GM21529 (cell line): ENCODE results near the gene ANTXR1.

ENCODE experiments used
- ATAC-seq: cut with Tn5 transposase; IDR thresholded peaks from one replicate; pipeline ENCODE4 v1.9.1; 2021; ENCODE audit not compliant: unreplicated experiment

Gene ANTXR1

DNA sequence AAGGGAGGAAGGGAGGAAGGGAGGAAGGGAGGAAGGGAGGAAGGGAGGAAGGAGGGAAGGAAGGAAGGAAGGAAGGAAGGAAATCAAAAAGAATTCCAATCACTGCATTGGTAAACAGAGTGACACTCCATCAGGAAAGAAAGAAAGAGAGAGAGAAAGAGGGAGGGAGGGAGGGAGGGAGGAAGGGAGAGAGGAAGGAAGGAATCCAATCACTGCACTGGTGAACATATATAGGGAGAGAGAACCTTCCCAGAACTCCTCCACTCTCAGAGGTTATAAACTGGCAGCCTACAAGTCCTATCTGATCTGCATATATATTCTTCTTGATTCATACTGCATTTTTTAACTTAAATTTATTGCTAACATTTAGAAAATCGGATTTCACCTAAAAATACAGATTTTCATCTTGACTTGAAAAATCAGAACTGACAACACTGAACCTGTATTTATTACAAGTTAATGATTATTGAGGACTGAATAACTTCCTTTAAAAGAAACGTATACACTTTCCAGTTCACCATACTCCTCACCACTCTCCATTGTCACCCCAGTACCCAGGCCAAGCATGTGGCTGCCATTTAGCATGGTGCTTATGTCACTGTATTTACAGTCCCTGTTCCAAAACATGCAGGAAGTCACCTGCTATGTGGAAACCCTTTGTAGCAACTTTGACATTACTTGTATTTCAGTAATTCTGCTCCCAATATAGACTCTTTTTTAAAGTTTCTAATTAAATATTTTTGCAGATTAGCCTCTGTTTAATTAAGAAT, 83.5 kb downstream of the ANTXR1 start:
- ATAC-seq: no peak

DNA sequence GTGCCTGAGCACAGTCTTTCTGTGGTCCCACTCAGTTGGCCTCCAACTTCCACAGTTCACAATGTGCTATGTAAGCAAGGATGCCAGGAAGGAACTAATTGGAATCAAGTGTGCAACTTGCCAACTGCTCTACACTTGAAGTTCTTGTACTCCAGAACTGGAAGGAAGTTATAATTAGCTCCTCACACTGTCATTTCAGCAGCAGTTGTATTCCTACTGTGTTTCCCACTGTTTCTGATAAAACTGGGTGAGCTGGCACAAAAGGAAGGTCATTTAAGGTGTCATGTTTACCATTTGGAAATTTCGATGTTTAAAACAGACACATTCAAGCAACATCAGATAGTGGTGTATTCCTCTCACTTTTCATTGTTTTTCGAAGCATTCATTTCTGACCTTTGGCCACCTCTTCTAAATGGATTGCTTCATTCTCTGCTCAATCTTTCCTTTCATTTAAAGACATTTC, 84.2 kb downstream of the ANTXR1 start:
- no peak for ATAC-seq

DNA sequence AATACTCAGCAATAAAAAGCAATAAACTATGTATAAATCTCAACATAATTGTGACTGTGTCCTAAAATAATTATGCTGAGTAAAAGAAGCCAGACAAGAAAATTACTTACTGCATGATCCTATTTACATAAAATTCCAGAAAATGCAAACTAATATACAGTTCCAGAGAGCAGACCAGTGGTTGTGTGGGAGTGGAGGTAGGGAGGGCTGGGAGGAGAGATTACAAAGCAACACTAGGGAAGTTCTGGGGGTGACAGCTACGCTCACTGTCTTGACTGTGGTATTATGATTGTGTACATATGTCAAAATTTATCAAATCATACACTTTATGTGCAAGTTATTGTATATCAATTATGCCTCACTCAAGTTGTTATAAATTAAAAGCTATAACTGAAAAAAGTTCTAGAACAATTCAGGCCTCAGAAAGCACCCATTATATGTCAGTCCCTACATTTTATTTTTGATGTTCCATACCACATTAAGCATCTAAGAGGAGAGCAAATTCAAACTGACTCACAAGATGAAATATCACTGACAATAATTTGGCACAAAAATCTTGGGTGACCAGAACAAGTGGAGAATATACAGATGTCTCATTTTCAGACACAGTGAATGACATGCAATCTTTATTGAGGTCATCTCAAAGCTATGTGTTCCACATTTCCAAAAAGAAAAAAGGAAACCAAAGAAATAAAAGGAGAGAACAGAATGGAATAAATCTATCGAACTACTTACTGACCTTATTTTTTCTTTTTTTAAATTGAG, 85.1 kb downstream of the ANTXR1 start:
- no peak for ATAC-seq

DNA sequence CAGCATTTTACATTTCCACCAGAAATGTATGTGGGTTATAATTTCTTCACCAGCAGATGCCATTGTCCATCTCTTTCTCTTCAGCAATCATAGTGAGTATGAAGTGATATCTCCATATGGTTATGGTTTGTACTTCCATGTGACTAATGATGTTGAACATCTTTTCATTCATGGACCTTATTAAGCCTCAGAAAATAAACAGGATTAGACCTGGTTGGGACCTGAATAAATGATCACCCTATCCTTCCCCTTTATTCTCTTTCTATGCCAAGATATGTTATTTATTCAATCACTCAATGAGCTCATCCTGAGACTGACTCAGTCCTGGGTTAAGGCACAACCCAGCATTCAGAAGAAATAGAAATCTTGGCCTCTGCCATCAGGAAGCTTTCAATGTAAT, 86.6 kb downstream of the ANTXR1 start:
- ATAC-seq: no peak

DNA sequence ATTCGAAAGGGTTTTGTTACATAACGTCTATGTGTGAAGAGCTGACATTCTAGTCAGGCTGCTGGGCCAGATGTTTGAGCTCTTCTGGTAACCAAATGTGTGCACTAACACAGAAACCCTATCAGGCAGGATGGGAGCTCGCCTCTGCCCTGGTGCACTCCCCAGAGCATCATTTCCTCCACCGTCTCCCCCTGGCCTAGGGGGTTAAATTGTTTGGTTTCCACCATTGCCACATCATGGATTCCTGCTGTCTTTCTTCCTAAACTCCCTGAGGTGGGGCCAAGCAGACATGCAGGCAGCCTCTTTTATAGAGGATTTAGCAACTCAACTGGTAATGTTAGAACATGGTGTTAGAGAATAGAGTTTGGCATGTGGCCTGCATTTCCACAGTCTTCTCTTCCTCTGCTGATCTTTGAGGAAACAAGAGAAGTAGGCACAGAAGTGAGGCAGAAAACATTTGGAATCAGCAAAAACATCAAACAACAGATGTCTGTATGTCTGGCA, 87.3 kb downstream of the ANTXR1 start:
- ATAC-seq: no peak

DNA sequence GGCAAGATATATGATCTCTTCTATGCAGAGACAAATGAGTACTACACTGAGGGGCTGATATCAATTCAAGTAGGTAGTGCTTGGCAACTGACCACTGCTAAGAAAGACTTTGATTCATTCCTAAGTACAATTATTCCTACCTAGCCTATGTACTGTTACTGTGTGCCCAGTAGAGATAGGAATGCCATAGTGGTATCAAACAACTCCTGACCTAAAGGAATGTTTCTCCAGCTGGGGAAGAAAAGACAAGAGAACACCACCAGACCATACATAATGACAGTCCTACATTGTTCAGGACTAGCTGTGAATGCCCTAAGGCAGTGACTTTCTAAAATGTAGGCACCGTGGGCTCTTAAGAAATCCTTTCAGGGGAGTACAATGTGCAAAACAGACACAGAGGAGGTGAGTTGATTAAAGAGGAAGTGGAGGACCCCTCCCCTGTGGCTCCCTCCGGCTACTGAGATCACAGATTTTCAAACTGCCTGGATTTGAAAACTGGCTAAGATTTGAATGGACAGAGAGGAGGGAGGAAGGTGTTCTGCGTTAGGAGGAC, 89.1 kb downstream of the ANTXR1 start:
- no peak for ATAC-seq

DNA sequence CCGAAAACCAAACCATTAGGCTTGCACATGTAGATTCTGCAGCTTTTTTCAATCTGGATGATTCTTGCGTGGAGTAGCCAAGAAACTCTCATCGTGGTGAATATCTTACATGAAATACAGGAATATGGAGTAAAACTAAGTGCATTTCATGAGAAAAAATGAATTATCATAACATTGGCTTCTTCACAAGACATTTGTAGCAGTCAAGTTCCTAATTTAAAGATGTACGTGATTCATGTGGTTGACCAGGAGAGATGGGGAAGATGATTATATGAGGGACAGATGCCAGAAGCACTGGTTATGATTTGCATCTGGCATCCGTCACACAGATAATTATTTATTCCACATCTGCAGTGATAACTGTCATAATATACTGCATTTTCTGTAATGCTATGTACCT, 90.4 kb downstream of the ANTXR1 start:
- ATAC-seq: no peak

DNA sequence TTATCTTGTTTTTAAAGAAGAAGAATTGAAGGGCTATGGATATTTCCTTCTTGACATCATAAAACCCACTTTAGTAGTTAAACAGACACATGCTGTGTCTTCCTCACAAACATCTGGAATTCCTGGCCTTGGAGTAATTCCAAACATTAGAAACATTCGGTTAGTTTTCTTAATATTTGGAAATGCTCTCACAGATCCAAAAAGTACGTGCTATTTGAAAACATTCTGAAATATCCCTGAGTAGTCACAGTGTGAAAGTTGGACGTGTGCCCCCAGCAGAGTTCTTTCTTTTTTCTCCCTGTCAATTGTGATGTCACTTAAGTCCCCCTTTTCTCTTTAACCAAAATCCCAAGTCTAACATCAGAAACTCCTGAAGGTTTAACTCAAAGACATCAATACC, 91.3 kb downstream of the ANTXR1 start:
- no peak for ATAC-seq

DNA sequence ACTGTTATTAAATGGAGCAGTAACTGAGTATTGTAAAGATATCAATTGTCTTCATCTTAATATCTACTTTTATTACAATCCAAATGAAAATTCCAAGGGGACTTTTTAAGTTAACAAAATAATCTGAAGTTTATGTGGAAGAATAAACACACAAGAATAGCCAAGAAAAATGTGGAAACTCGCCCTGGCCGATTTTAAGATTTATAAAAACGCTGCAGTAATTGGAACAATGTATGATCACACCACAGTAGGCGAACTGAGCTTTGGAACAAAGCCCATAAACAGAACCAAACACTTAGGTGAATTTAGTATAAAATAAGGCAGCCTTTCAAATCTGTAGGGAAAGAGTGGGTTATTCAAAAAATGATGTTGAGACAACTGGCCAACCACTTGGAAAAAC, 96.3 kb downstream of the ANTXR1 start:
- ATAC-seq: no peak

DNA sequence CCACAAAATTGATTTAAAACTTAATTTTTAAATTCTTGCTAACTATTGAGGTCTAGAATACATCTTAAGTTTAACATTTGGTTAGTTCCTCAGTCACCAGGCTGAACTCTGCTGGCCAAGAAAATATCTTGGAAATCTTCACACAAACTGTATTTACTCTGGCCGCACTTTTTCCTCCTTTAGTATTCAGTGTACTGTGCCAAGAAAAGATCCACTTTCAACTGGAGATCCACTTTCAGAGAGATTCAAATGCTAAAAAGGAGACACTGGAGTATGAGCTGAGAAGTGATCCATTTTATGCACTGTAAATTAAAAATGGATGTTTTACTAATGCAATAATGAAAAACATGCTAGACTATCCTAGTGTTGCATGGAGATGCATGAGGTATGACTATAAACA, 98.1 kb downstream of the ANTXR1 start:
- no peak for ATAC-seq

DNA sequence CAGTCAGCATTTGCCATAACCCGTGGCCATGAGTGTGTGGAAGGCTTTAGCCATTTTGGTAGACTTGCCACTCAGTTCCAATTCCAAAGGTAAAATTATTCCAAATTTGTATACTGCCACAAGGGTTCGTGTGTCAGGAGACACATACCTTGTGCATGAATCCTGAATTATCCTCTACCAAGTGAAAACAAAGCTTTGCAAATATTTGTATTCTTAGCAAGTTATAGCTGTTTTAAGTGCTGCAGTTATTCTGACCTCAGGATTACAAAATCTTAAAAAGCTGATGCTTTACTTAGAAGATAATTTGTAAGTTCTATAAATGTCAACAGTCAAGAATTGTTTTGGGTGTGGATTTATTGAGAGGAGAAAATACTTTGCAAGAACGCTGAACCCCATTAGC, 100.6 kb downstream of the ANTXR1 start:
- ATAC-seq: no peak

DNA sequence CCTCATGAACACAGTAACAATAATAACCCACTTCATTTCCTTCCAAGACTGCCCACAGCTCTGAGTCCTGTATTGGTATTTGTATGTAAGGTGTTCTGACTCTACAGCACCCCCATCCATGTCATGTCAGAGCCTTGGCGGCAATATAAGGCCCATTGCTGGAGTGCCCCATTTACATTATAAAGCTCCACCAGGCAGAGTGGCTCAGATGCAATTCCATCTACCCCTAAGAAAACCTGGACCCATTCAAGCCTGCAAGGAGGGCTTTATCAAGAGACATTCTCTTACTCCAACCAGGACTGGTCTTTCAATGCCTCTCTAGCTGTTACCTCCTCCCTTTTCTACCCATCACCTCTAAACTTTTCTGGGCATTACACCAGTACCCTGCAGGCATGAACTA, 101.6 kb downstream of the ANTXR1 start:
- no peak for ATAC-seq

DNA sequence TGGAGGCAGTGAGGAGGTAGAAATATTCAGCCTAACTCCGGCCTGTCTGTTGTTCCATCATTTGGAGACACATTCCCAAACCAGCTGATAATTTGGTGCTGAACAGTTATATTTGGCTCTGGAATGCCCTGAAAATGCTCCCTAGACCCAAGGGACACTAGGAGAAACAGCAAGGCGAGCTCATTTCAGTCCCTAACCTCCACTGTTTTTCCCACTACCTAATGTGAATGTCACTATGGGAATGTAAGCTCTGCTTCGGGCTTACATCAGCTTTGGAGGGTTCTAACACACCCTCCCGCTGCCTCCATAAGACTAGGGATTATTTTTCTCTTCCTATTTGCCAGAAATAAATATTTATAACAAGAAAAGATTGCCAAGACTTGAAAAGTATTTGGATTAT, 103.5 kb downstream of the ANTXR1 start:
- ATAC-seq: no peak

DNA sequence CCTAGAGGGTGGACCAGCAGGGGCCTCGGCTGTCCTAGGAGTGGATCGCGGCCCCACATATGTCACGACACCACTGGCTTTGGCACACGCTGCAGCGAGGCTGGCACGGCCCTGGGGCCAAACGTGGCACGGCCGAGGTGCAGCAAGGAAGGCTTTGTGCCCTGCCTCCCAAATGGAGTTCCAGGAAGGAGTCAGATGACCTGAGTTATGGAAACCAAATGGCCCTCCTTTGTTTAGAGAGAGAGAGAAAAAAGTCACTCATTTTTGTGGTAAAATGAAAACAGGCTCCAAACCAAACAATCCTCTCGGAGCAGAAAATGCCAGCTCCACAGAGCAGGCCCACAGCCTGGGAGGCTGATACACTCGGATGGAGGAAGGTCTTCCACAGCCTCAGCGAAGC, 105.6 kb downstream of the ANTXR1 start:
- no peak for ATAC-seq

DNA sequence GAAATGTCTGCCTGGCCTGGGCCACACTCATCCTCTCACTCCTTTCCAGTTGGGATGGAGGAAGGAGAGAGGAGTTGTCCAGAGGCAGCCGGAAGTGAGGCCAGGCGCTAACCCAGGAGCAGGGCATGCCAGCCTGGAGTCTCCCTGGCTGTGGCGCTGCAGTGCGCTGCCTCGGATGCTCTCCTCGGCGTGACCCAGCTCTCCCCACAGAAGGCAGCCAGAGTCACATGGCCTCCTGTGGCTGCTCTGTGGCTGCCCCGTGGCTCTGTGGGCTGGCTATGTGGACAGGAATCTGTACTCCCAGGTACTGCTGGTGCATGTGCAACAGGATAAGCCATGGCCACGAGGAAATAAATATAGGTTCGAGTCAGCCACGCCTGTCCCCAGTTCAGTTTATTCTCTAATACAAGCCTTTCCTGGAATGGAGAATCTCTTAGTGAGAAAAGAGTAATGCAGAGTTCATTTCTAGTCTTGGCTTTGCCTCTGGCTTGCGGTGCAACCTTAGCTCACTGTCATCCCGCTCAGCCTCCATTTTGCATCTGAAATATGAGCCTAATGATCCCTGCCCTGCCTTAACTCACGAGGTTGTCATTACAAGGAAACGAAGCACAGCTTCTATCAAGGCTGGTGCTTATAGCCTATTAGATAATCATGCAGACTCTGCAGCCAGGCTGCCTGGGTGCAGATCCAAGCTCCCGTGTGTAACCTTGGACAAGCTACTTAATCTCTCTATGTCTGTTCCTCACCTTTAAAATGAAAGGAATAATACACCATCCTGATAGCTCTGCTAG, 106.3 kb downstream of the ANTXR1 start:
- no peak for ATAC-seq

DNA sequence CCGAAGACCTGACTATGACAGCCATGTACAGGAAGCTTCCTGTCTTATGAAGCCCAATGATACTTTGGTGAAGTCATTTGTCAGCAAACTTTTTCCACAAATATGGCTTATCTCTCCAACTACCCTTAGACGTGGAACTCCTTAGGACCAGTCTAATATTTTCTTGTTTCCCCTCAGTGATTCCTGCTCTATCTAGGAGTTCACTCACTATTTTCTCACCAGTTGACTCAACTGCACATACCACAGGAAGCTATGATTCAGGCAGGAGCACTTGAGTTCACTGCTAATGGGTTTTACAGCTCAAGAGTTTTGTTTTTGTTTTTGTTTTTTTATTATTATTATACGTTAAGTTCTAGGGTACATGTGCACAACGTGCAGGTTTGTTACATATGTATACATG, 109.3 kb downstream of the ANTXR1 start:
- ATAC-seq: no peak

DNA sequence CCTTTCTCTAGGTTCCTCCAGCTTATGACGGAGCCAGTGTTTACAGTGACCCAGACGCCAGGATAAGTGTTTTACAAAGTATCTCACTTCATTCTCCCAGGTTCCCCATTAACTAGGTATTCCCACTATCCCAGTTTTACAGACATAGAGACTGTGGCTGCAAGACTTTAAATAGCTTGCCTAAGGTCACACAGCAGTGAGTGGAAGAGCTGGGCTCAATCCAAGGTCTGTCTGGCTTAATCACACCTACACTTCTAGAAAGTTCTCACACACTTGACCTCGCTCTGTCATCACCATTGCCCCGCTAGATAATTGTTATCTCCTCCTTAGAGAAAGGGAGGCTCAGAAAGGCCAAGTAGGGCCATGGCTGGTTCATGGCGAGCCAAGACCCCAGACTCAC, 110.2 kb downstream of the ANTXR1 start:
- no peak for ATAC-seq

DNA sequence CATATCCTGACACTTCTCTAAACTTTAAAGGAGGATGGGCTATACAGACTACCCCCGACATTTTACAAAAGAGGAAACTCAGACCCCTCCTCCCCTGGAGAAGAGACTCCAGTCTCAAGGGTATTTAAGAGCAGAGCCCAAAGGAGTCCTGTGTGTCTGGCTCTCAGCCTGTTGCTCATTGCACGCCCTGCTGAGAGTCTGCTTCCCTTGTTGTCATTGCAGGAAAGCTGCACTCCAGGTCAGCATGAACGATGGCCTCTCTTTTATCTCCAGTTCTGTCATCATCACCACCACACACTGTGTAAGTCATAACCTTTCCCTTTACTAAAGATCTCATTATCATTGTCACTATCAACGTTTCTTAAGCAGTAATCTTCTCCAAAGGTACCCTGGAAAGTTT, 111.4 kb downstream of the ANTXR1 start:
- no peak for ATAC-seq

DNA sequence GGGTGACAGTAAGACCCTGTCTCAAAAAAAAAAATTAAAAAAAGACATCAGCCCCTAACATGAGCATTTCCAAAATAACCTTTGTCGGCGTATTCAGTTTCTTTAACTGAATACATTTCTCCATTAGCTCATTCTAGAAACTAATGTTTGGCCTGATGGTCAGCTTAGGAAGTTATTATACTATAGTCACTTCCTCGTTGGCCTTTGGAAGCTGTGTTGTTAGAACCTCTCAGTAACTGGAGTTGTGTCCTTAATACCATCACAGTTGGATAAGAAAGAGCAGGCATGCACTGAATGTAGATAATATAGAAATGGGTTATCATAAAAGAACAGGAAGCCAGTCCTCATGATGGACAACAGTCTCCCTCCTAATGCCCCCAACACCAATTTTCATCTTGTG, 112.8 kb downstream of the ANTXR1 start:
- no peak for ATAC-seq

DNA sequence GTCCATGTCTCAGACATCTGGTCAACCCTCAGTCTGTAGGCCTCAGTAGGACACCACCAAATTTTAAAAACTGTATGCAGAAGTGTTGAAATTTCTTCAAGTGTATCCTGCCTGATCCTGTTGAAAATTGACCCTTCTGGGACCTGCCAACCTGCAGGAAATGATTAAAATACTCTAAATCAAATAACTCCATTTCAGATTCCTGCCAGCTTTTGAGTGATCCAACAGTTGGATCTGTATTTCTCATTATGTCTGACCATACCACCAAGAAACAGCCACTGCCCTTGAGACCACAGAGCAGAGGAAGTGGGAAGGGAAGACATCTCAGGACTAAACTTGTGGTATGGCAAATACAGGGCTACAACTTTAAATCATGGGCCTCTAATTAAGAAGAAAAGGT, 113.4 kb downstream of the ANTXR1 start:
- ATAC-seq: no peak

DNA sequence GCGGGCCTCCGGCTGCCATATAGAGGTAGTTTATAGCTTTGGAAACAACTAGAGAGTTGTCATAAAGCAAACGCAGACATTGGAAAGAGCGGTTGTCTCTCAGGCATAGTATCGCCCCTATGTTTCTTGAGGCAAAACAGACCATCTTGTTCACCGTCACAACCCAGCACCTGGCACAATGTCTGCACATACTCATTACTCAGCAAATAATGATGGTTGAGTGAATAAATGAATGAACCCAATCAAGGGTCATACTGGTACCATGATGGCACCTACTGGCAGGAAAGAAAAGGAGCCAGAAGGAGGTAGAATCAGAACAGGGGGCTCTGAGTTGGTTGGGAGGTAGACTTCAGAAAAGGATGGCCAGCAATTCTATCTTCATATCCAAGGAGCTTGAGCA, 118.5 kb downstream of the ANTXR1 start:
- no peak for ATAC-seq
